HG03520 (cell line): ENCODE results near the gene RFNG.

ENCODE experiments used
- ATAC-seq: cut with Tn5 transposase; IDR thresholded peaks from one replicate; pipeline ENCODE4 v1.9.1; 2021; ENCODE audit warnings: mild to moderate bottlenecking, moderate library complexity; ENCODE audit not compliant: unreplicated experiment

Gene RFNG

GRCh38 chr17:82016061-82016874 lies 35.3 kb downstream of the RFNG start:
- no peak for ATAC-seq

- no peak for ATAC-seq
Measured at GRCh38 chr17:82015311-82015971, 36.2 kb downstream of the RFNG start.

GRCh38 chr17:82014971-82015310 lies 36.7 kb downstream of the RFNG start:
- no peak for ATAC-seq

GRCh38 chr17:82014432-82014831 lies 37.2 kb downstream of the RFNG start:
- no peak for ATAC-seq

GRCh38 chr17:82013772-82014321 lies 37.8 kb downstream of the RFNG start:
- ATAC-seq: no peak

GRCh38 chr17:82013341-82013740 lies 38.3 kb downstream of the RFNG start:
- ATAC-seq: no peak

- no peak for ATAC-seq
Measured at GRCh38 chr17:82012640-82013295, 38.8 kb downstream of the RFNG start.

GRCh38 chr17:82012261-82012639 lies 39.4 kb downstream of the RFNG start:
- ATAC-seq: no peak

- no peak for ATAC-seq
Measured at GRCh38 chr17:82011617-82012187, 39.9 kb downstream of the RFNG start.

GRCh38 chr17:82010575-82011525 lies 40.8 kb downstream of the RFNG start:
- ATAC-seq: no peak

GRCh38 chr17:82009413-82009812 lies 42.2 kb downstream of the RFNG start:
- ATAC-seq: no peak

GRCh38 chr17:82008941-82009405 lies 42.6 kb downstream of the RFNG start:
- no peak for ATAC-seq

- ATAC-seq: no peak
Measured at GRCh38 chr17:82008258-82008940, 43.2 kb downstream of the RFNG start.

GRCh38 chr17:82007495-82008257 lies 43.9 kb downstream of the RFNG start:
- no peak for ATAC-seq

GRCh38 chr17:82007228-82007494 lies 44.5 kb downstream of the RFNG start:
- ATAC-seq: no peak

GRCh38 chr17:82006468-82007227 lies 45.0 kb downstream of the RFNG start:
- ATAC-seq: no peak

GRCh38 chr17:82005701-82006348 lies 45.8 kb downstream of the RFNG start:
- no peak for ATAC-seq
